Gastrocnemius medialis (tissue), 4 donors: ENCODE data around the gene HDGF.

Experiments used
- POLR2A ChIP-seq, 2 donors: fragments of 450-650 bp; IDR thresholded peaks; one replicate each; pipeline ENCODE4 v1.6.1; 2017; ENCODE audit warnings: antibody characterized with exemption in 2 of 2, mild to moderate bottlenecking in 2 of 2, moderate library complexity in 2 of 2
- TF ChIP-seq, protein P1 (sequence below), 5 experiments: fragments of 450-650 bp in 3 of 5; fragments of 200-600 bp in 2 of 5; sonication (generic) in 2 of 5; IDR thresholded peaks in 4 of 5; conservative IDR thresholded peaks in 1 of 5; 1 replicate in 4 of 5; 2 replicates in 1 of 5; pipeline ENCODE4 v1.5.1; 2016 to 2019; ENCODE audit warnings: antibody characterized with exemption in 5 of 5, mild to moderate bottlenecking in 3 of 5, moderate library complexity in 3 of 5

DNA sequence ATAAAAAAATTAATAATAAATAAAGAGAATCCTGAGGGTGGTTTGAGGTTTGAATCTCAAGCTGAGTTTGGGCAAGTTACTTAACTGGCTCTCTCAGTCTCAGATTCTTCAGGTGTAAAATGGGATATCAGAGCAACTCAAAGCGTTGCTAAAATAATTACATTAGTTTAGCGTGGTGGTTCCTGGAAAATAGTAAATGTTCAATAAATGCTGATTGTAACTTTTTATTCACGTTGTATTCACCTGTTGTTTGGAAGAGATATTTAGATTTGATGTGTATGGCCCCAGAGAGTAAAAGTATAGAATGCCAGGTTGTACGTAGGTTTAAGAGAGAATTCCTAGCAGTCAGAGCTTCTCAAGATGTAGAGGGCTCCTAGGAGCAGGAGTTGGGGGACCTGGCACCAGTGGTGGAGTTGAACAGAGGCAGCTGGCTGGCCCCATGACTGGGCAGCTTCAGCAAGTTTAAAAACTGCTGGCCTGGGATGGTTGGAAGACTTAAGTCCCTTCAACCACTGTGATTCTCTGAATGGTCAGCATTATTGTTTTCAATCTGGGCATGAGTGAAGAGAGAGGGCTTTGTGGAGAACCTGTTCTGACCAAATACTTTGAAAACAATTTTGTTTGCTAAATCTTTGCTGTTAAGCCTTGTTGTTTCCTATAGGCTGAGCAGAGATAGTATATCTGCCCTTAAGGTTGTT, 38.3 kb upstream of the HDGF start:
- TF ChIP-seq, protein P1, sequence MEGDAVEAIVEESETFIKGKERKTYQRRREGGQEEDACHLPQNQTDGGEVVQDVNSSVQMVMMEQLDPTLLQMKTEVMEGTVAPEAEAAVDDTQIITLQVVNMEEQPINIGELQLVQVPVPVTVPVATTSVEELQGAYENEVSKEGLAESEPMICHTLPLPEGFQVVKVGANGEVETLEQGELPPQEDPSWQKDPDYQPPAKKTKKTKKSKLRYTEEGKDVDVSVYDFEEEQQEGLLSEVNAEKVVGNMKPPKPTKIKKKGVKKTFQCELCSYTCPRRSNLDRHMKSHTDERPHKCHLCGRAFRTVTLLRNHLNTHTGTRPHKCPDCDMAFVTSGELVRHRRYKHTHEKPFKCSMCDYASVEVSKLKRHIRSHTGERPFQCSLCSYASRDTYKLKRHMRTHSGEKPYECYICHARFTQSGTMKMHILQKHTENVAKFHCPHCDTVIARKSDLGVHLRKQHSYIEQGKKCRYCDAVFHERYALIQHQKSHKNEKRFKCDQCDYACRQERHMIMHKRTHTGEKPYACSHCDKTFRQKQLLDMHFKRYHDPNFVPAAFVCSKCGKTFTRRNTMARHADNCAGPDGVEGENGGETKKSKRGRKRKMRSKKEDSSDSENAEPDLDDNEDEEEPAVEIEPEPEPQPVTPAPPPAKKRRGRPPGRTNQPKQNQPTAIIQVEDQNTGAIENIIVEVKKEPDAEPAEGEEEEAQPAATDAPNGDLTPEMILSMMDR (IDR thresholded peaks at IDR 0.05 in 4 of 5, conservative IDR thresholded peaks at IDR 0.05 in 1 of 5) = no peak
- TF ChIP-seq POLR2A (IDR thresholded peaks at IDR 0.05) = no peak
